HG03575 (cell line): ENCODE data around the gene PAN3.

Experiments
- ATAC-seq: cut with Tn5 transposase; IDR thresholded peaks from one replicate; pipeline ENCODE4 v1.9.1; 2021; ENCODE audit not compliant: unreplicated experiment, insufficient number of reproducible peaks, low FRiP score; ENCODE audit errors: extremely low read depth

Gene PAN3

GRCh38 chr13:28271056-28271840 is 132.9 kb downstream of the PAN3 start:
- no peak for ATAC-seq

- ATAC-seq, result no peak
Measured at GRCh38 chr13:28273919-28274318, 135.6 kb downstream of the PAN3 start.

- no peak for ATAC-seq
Measured at GRCh38 chr13:28282451-28282850, 144.1 kb downstream of the PAN3 start.

- ATAC-seq, result no peak
Measured at GRCh38 chr13:28283600-28283999, 145.3 kb downstream of the PAN3 start.

GRCh38 chr13:28286263-28286662 is 147.9 kb downstream of the PAN3 start:
- no peak for ATAC-seq

GRCh38 chr13:28297341-28297740 is 159.0 kb downstream of the PAN3 start:
- ATAC-seq, result no peak

GRCh38 chr13:28299916-28300315 is 161.6 kb downstream of the PAN3 start:
- no peak for ATAC-seq

GRCh38 chr13:28301839-28302238 is 163.5 kb downstream of the PAN3 start:
- ATAC-seq, result no peak

- no peak for ATAC-seq
Measured at GRCh38 chr13:28306325-28306724, 168.0 kb downstream of the PAN3 start.

GRCh38 chr13:28313579-28313978 is 175.2 kb downstream of the PAN3 start:
- no peak for ATAC-seq

GRCh38 chr13:28314879-28315278 is 176.5 kb downstream of the PAN3 start:
- ATAC-seq, result no peak

GRCh38 chr13:28316129-28316528 is 177.8 kb downstream of the PAN3 start:
- no peak for ATAC-seq

GRCh38 chr13:28316836-28317235 is 178.5 kb downstream of the PAN3 start:
- no peak for ATAC-seq

- no peak for ATAC-seq
Measured at GRCh38 chr13:28318496-28318895, 180.2 kb downstream of the PAN3 start.

GRCh38 chr13:28319528-28319927 is 181.2 kb downstream of the PAN3 start:
- ATAC-seq, result no peak

GRCh38 chr13:28320209-28320608 is 181.9 kb downstream of the PAN3 start:
- ATAC-seq, result no peak

- ATAC-seq, result no peak
Measured at GRCh38 chr13:28320884-28321574, 182.7 kb downstream of the PAN3 start.

GRCh38 chr13:28321756-28322155 is 183.4 kb downstream of the PAN3 start:
- no peak for ATAC-seq

GRCh38 chr13:28322256-28322905 is 184.0 kb downstream of the PAN3 start:
- no peak for ATAC-seq

- no peak for ATAC-seq
Measured at GRCh38 chr13:28324181-28324789, 185.9 kb downstream of the PAN3 start.
